Measurements from ENCODE around the gene SYNRG. TPM values are rescaled to one million over a fixed set of nuclear protein-coding genes. Genes with fewer than 3 reads are reported as not detected.

Gene SYNRG
- 54.7 TPM for total RNA-seq

GRCh38 chr17:37609170-37610040 lies at the start of gene SYNRG:
Gene SYNRG, minus strand, starts transcription at chr17:37609418. Its CDS starts 63 bp downstream, at chr17:37609355.

GRCh38 chr17:37643118-37643766 lies 34.0 kb upstream of the SYNRG start, which contains the start of gene DDX52:
Gene DDX52, minus strand, starts transcription at chr17:37643446. Its CDS starts 26 bp downstream, at chr17:37643420.

GRCh38 chr17:37489197-37490001 lies 119.8 kb downstream of the SYNRG start, which contains the start of gene DUSP14:
Gene DUSP14, plus strand, starts transcription at chr17:37489891. Its CDS starts 22,382 bp downstream, at chr17:37512273.

Other genes starting within 250 kb of the SYNRG start
- gene C17orf78, start 233.4 kb downstream of the SYNRG start, total RNA-seq = not detected
- gene ACACA, start 202.6 kb downstream of the SYNRG start, total RNA-seq = 70.8 TPM
- 33.6 TPM for gene TADA2A, start 202.5 kb downstream of the SYNRG start, total RNA-seq
- 9.7 TPM for gene DUSP14, start 119.5 kb downstream of the SYNRG start, total RNA-seq
- 39.6 TPM for gene DDX52, start 34.0 kb upstream of the SYNRG start, total RNA-seq
- not detected for gene HNF1B, start 135.6 kb upstream of the SYNRG start, total RNA-seq

Measured in camera-type eye (tissue), 1 donor.